ENCODE data around the gene APOL1. TPM values are rescaled to one million over a fixed set of nuclear protein-coding genes. Genes with fewer than 3 reads are reported as not detected.

Gene APOL1
- total RNA-seq, 1 donor from 2014 or later: 62.5 TPM

DNA sequence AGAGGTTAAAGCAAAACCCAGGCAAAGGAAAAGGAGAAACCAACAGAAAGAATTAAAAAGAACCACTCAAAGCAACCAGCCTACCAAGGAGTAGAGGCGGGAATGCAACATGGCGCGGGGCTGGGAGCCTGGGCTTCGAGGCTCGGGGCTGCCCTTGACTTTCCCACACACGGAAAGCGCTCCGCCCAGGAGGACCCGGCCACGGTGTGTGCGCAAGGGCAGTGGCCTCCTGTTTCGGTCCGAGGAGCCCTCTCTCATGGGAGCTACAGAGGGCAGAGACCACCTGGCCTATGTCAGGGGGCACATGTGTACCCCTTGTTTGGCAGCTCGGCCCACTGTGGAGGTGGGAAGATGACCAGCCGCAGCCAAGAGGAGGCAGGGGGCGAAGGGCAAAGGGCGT, 55.9 kb downstream of the APOL1 start:
- intact Hi-C loops (cut with micrococcal nuclease): no loop called here

DNA sequence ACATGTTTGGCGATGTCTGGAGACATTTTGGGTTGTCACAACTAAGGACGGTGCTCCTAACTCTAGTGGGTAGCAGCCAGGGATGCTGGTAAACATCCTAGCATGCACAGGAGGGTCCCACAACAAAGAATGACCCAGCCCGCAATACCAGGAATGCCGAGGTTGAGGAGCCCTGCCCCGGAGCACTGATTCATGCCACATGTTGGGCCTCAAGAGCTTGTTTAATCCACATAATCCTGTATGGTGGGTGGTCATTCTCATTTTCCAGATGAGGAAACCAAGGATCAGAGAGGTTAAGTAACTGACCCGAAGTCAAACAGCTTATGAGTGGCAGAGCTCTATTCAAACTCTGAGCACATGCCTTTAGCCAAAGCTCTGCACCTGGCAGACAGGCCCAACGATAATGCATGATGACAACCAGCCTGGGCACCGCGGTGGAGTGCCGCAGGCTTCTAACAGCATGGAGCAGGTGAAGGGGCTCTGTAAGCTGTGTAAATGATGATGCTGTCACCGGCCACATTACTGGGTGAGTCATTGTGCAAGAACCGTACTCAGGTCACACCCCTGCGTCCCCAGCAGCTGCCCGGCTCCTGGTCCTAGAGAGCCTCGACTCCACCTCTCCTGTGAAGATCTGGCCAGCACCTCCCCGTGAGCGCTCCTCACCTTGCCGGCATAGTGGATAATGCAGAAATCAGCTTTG, 58.6 kb downstream of the APOL1 start:
- intact Hi-C loops (cut with micrococcal nuclease): no loop called here

DNA sequence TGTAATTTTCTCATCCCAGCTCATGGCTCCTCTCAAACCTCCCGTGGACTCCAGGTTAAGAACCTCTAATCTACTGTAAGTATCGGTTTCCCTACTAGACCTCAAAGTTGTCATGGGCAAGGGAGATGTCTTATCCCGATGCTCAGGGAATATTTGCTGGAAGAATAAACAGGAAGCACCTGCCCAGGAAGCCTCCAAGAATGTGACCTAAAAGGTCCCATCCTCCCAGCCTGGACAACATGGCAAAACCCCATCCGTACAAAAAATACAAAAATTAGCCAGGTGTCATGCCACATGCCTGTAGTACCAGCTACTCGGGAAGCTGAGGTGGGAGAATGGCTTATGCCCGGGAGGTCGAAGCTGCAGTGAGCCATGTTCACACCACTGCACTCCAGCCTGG, 62.4 kb downstream of the APOL1 start:
- intact Hi-C loops (cut with micrococcal nuclease): no loop called here

DNA sequence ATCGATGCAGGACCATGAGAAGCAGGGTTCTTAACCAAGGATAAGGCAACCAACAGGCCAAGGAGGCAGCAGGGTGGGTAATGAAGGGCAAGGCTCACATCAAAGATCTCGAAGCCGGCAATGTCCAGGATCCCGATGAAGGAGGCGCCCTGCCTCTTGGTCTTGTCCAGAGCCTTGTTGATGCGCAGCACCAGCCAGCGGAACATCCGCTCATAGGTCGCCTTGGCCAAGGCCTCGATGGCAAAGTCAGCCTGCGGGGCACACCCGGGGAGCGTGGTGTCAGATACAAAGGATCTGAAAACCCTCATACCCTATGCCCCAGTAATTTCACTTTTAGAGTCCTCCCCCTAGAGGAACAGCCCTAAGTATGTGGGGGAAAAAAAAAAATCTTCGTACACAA, 63.5 kb downstream of the APOL1 start:
- intact Hi-C loops (cut with micrococcal nuclease): no loop called here

Other genes starting within 250 kb of the APOL1 start
- gene RBFOX2, start 224.3 kb upstream of the APOL1 start, total RNA-seq: 0.98 and 1.0 TPM in 2 replicates
- gene APOL3, start 92.4 kb upstream of the APOL1 start, total RNA-seq: 131 and 143 TPM in 2 replicates
- 0.98 and 1.8 TPM in 2 replicates for gene APOL4, start 51.3 kb upstream of the APOL1 start, total RNA-seq
- gene APOL2, start 13.6 kb upstream of the APOL1 start, total RNA-seq: 87.8 and 89.9 TPM in 2 replicates
- gene MYH9, start 134.8 kb downstream of the APOL1 start, total RNA-seq: 918 and 932 TPM in 2 replicates
- 79.1 and 86.8 TPM in 2 replicates for gene TXN2, start 228.5 kb downstream of the APOL1 start, total RNA-seq

Data from T-helper 2 cell treated with Interferon-gamma antibody and Interleukin-4, amounts not matched to agents 100 ng/mL and 5 ng/mL, for 36 hours (primary cell).